ENCODE measurements around the gene SPECC1L. TPM values are rescaled to one million over a fixed set of nuclear protein-coding genes. Genes with fewer than 3 reads are reported as not detected.

Gene SPECC1L
- total and polyA plus RNA-seq, 2 of the 8 experiments (the other 6 are each of a cell fraction or from before 2014, with no cell fraction given): 15.7 to 61.6 TPM

DNA sequence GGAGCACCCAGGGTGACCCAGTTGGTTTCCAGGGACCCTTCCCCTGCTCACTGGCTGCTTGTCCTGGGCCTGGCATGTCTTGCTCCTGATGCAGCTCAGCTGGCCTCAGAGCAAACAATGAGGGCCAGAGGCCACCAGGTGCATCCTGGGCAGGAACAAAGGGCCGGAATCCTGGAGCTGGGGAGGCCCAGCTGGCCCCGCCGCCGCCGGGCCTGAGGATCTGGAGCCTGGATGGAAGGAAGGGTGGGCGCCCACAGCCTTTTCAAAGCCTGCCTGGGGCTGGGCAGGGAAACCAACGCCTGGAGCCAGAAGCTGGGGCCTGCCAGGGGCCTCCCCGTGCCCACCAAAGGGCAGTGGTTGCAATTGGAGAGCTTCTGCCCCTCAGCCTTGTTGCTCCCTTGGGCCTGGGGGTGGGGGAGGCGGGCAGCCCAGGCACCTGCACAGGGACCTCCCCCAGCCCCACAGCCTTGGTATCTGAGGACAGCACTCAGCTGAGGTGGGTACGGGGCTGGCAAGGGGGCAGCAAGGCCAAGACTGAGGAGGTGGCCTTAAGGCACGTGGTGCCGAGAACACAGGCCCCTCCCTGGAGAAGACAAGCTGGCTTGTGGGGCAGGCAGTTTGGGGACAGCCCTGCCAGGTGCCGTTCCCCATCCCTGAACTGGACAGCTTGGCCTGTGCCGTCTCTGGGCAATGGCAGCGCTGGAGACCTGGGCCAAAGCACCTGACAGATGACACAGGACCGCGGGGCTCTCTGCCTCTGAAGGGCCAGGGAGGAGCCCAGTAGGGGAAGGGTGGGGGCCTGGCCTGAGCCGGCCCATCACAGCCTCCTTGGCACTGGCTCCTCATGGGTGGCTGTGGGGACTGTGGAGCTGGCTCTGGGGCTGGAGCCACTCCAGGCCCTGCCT is 149.7 kb downstream of the SPECC1L start (continued):
- no peak for TF ChIP-seq GABPA (IDR thresholded peaks at IDR 0.05; ENCODE audit: borderline replicate concordance, insufficient read depth, low read length)
- no peak for TF ChIP-seq MAFK (IDR thresholded peaks at IDR 0.05; ENCODE audit: low read depth, low read length)
- TF ChIP-seq, protein P1, sequence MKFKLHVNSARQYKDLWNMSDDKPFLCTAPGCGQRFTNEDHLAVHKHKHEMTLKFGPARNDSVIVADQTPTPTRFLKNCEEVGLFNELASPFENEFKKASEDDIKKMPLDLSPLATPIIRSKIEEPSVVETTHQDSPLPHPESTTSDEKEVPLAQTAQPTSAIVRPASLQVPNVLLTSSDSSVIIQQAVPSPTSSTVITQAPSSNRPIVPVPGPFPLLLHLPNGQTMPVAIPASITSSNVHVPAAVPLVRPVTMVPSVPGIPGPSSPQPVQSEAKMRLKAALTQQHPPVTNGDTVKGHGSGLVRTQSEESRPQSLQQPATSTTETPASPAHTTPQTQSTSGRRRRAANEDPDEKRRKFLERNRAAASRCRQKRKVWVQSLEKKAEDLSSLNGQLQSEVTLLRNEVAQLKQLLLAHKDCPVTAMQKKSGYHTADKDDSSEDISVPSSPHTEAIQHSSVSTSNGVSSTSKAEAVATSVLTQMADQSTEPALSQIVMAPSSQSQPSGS (IDR thresholded peaks at IDR 0.05; ENCODE audit: low read length): no peak
- TF ChIP-seq SP2 (IDR thresholded peaks at IDR 0.05; ENCODE audit: low read length): no peak
- no peak for TF ChIP-seq YY1 (IDR thresholded peaks at IDR 0.05; ENCODE audit: low read depth, low read length)
